Activated naive CD4-positive, alpha-beta T cell treated with anti-CD3 and anti-CD28 coated beads for 36 hours (primary cell): Measurements from ENCODE around the gene PREX1. TPM values are rescaled to one million over a fixed set of nuclear protein-coding genes. Genes with fewer than 3 reads are reported as not detected.

ENCODE experiments used
- CTCF ChIA-PET: fragments of 350-600 bp; sonication (Branson Sonifier 250); formaldehyde crosslinking; loops from one replicate; lab custom pipeline; 2021; ENCODE audit warnings: antibody characterized with exemption; lab: Charles Lee
- DNase-seq: peaks from one replicate; pipeline ENCODE4 v3.0.0-alpha.2; 2020
- H3K27ac Mint-ChIP-seq: one replicate; pipeline ENCODE4 v1.8.0; 2021; ENCODE audit warnings: mild to moderate bottlenecking, mixed read lengths
- H3K27me3 Mint-ChIP-seq: one replicate; pipeline ENCODE4 v1.8.0; 2021; ENCODE audit warnings: low read depth, mixed read lengths
- H3K36me3 Mint-ChIP-seq: one replicate; pipeline ENCODE4 v1.8.0; 2021; ENCODE audit warnings: low read depth, mixed read lengths
- H3K4me1 Mint-ChIP-seq: one replicate; pipeline ENCODE4 v1.8.0; 2021; ENCODE audit warnings: low read depth, mixed read lengths
- H3K4me3 Mint-ChIP-seq: one replicate; pipeline ENCODE4 v1.8.0; 2021; ENCODE audit warnings: mild to moderate bottlenecking, moderate library complexity, mixed read lengths
- H3K9me3 Mint-ChIP-seq: one replicate; pipeline ENCODE4 v1.8.0; 2021; ENCODE audit warnings: mixed read lengths
- intact Hi-C: fragments of 100-400 bp; cut with micrococcal nuclease; formaldehyde crosslinking; loops from one replicate; pipeline ENCODE4 v1.15.1; 2023
- total RNA-seq, 2 experiments: library from RNA; stranded (reverse); gene quantifications; one replicate each; pipeline ENCODE4 v1.2.3, GENCODE V29; 2021

Gene PREX1
- total RNA-seq, 2 experiments from 2014 or later = 43.7 to 44.2 TPM

DNA sequence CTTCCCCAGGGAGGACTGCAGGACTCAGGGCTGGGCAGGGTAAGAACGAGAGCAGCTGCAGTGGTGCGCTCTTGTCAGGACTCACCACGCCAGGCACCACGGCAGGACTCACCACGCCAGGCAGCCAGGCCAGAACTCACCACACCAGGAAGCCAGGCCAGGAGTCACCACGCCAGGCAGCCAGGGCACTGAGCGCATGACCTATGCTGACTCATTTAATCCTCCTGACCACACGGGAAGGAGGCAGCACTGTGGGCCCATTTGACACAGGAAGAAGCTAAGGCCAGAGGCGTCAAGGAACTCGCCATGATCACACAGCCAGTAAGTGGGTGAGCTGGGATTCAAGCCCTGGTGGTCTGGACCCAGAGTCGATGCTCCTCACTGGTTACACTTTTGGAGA is 189.3 kb downstream of the PREX1 start:
- intact Hi-C loops = no loop called here
- CTCF ChIA-PET = interaction anchor here (0.9 to 1.5 kb wide), 2 partner anchors 9 to 19 kb away, joined by 3 to 4 read pairs; no protein-coding TSS in a partner anchor

DNA sequence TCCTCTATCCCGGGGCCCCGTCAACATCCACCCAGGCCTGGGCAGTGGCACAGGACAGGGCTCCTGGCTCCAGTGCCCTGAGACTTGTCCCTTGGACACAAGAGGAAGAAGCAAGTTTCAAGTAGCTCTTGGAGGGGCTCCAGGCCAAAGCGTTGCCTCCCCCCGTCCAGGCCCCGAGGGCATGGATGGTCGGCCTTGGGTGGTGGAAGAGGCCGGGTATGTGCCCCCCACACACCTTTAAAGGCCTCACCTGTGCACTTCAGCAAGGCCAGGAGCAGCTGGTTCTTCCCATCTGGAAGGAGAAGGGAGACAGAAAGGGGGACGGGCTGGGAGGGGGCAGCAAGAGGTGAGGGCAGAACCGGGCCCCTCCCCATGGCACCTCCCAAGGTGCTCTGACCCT is 190.3 kb downstream of the PREX1 start:
- H3K4me1 Mint-ChIP-seq = peaks cover 4% of the 10 kb centered on the region
- H3K36me3 Mint-ChIP-seq = peaks cover 1% of the 10 kb centered on the region
- intact Hi-C loops = no loop called here
- H3K27ac Mint-ChIP-seq = no peak overlapping the region
- H3K27me3 Mint-ChIP-seq = no peaks in the 10 kb centered on the region
- DNase-seq = no peak
- H3K9me3 Mint-ChIP-seq = no peaks in the 10 kb centered on the region
- H3K4me3 Mint-ChIP-seq = no peak overlapping the region
- CTCF ChIA-PET = no interaction called here

More for the DNA sequence above, 189.3 kb downstream of the PREX1 start:
- no peak overlapping the region for H3K27ac Mint-ChIP-seq
- no peaks in the 10 kb centered on the region for H3K9me3 Mint-ChIP-seq
- H3K4me1 Mint-ChIP-seq = peaks cover 4% of the 10 kb centered on the region
- H3K4me3 Mint-ChIP-seq = no peak overlapping the region
- H3K36me3 Mint-ChIP-seq = peaks cover 1% of the 10 kb centered on the region
- no peak for DNase-seq
- no peaks in the 10 kb centered on the region for H3K27me3 Mint-ChIP-seq

DNA sequence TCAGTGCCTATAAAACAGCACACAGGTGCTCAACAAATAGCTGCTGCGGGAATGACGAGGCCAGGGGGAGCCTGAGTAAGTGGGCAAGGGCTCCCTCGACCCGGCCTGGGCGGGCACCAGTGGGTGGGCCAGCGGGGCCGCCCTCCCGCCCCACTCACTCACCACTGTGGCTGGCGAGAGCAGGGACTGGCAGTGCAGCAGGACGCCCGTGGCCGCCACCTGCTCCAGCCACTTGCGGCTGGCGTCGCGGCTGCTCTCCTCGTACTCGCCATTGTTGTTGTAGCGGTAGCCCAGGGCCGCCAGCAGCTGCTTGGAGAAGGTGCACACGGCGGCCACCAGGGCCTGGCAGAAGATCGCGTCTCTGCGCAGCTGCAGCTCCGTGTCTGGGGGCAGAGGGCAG is 191.5 kb downstream of the PREX1 start:
- Mint-ChIP-seq H3K9me3 (no peaks in the 10 kb centered on the region), H3K4me3 (no peak overlapping the region), H3K36me3 (peaks cover 1% of the 10 kb centered on the region), H3K4me1 (peaks cover 4% of the 10 kb centered on the region), H3K27ac (no peak overlapping the region), H3K27me3 (no peaks in the 10 kb centered on the region)
- no peak for DNase-seq
- intact Hi-C loops = loop anchor here (1.0 kb wide), 1 partner anchor 269 kb away; no protein-coding TSS in a partner anchor
- CTCF ChIA-PET = interaction anchor here (1.6 kb wide), 2 partner anchors 8 to 268 kb away, joined by 3 to 12 read pairs; no protein-coding TSS in a partner anchor

DNA sequence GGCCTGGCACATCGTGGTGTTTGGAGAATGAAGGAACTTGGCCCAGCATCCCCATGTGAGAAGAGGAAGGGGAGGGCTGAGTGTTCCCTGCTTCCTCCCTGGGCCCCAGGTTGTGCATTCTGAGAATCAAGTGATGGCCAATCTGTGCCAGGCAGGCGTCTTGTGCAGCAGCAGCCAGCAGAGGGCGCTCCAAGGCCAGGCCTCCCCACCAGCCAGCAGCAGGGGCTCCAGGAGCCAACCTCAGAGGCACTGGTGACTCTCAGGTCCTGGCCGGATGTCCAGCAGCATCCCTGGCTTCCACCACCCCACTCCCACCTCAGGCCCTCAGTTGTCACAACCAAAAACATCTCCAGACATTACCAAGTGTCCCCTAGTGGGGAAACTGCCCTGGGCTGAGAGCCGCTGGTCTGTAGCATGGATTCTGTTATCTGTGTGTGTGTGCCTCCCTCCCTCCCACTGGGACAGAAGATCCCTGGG is 192.0 kb downstream of the PREX1 start:
- H3K27ac Mint-ChIP-seq = peak overlapping the region; percentile 33
- intact Hi-C loops = loop anchor here (1.0 kb wide), 1 partner anchor 269 kb away; no protein-coding TSS in a partner anchor
- peaks cover 4% of the 10 kb centered on the region for H3K4me1 Mint-ChIP-seq
- CTCF ChIA-PET = interaction anchor here (0.7 to 2.3 kb wide), 13 partner anchors 8 to 302 kb away, joined by 3 to 12 read pairs (median 3); no protein-coding TSS in a partner anchor
- no peak overlapping the region for H3K4me3 Mint-ChIP-seq
- no peaks in the 10 kb centered on the region for H3K9me3 Mint-ChIP-seq
- DNase-seq = peak; percentile 78
- peaks cover 1% of the 10 kb centered on the region for H3K36me3 Mint-ChIP-seq
- H3K27me3 Mint-ChIP-seq = no peaks in the 10 kb centered on the region

DNA sequence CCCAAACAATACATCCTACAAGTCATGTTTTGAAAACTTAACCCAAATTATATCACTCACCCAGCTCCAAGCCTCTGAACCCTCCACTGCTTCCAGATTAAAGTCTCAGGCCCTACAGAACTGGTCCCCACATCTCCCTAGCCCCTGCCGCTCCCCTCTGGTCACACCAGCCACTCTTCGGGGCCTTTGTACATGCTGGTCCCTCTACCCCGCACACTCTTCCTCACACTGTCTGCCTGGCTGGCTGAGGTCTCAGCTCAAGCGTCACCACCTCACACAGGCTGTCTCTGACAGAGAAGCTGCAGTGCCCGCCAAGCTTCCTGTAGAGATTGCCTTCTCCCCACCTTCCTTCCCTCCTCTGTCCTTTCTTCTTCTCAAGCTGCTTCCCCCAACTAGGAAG is 192.4 kb downstream of the PREX1 start:
- no peak overlapping the region for H3K27ac Mint-ChIP-seq
- no peaks in the 10 kb centered on the region for H3K27me3 Mint-ChIP-seq
- H3K4me1 Mint-ChIP-seq = peaks cover 4% of the 10 kb centered on the region

DNA sequence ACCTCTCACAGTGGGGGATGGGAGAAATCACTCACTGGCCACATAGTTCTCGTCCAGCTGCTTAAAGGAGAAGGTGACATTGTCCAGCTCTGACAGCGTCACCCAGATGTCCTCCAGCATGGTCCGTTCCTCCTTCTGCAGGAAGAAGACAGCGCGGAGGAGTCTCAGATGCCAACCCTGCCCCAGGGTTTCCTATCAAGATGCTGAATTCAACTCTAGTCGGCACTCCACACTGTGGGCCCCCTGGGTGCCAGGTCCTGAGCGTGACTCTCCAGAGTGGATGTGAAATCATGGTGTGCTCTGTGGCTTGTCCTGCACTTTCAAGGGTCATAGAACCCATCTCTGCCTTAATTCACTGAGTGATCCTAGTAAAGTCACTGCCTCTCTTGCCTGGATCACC is 193.2 kb downstream of the PREX1 start:
- peaks cover 4% of the 10 kb centered on the region for H3K4me1 Mint-ChIP-seq
- intact Hi-C loops = no loop called here
- no peak overlapping the region for H3K4me3 Mint-ChIP-seq
- no peak overlapping the region for H3K27ac Mint-ChIP-seq
- DNase-seq = no peak
- CTCF ChIA-PET = interaction anchor here (0.6 to 2.3 kb wide), 3 partner anchors 14 to 194 kb away, joined by 3 to 10 read pairs (median 7); no protein-coding TSS in a partner anchor
- no peaks in the 10 kb centered on the region for H3K9me3 Mint-ChIP-seq
- no peaks in the 10 kb centered on the region for H3K27me3 Mint-ChIP-seq
- peaks cover 1% of the 10 kb centered on the region for H3K36me3 Mint-ChIP-seq

More for the DNA sequence above, 192.4 kb downstream of the PREX1 start:
- CTCF ChIA-PET = interaction anchor here (0.6 to 2.3 kb wide), 14 partner anchors 9 to 303 kb away, joined by 3 to 12 read pairs (median 3); no protein-coding TSS in a partner anchor
- H3K36me3 Mint-ChIP-seq = peaks cover 1% of the 10 kb centered on the region
- intact Hi-C loops = no loop called here
- no peak overlapping the region for H3K4me3 Mint-ChIP-seq
- DNase-seq = no peak
- no peaks in the 10 kb centered on the region for H3K9me3 Mint-ChIP-seq

DNA sequence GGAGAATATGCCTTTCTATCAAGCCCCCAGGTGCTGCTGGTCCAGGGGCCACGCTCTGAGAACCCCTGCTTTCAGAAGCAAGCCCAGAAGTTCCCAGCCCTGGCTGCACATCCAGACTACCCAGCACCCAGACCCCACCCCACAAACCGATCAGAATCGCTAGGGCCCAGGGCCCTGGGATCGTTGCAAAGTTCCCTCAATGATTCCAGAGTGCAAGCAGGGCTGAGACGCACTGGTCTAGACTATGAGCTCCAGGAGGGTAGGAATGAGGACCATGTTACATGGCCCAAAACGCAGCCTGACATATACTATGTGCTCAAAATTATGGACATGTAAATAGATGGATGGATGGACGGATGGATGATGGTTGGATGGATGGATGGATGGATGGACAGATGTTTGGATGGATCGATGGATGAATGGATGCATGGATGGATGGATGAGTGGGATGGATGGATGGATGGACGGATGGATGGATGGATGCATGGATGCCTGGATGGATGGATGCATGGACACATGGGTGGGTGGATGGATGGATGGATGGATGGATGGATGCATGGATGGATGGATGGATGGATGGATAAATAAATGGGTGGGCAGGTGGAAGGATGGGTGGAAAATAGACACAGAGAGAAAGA is 194.1 kb downstream of the PREX1 start:
- CTCF ChIA-PET = interaction anchor here (1.5 to 2.3 kb wide), 2 partner anchors 13 to 271 kb away, joined by 3 to 10 read pairs; no protein-coding TSS in a partner anchor
- intact Hi-C loops = no loop called here
- H3K27ac Mint-ChIP-seq = no peak overlapping the region

DNA sequence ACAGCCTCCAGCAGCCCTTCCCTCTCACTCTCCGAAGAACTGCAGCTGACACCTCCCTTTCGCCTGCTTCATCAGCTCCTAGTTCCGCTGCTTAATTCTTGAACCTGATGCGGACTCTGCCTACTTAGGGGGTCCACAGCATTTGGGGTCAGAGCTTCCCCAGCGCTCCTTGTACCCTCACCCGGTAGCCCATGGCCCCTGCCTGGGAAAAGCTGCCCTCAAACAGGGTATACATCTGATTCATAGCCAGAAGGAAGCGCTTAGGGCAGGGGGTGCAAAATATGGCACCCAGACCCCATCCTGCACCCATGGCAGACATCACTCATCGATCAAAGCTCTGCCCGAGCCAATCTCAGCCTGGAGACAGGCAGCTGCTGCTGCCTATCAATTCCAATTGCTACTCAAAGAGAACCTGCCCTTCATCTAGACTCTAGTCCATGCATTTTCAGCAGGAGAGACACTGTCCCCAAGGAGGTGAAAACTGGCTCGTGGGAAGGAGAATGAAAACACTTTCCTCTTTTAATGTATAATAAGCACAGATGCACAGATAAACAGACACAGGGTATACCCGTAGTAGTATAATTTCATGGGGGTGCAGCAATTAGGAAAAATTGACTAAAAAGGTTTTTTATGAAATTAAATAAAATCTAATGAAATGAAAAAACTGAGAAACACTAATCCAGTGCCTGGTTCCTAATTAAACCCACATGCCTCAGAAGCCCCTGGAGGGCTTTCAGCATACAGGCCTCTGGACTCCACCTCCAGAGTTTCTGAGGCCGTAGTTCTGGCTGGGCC is 194.8 kb downstream of the PREX1 start:
- H3K4me3 Mint-ChIP-seq = no peak overlapping the region
- intact Hi-C loops = no loop called here
- CTCF ChIA-PET = interaction anchor here (1.5 kb wide), 1 partner anchor 272 kb away, joined by 3 read pairs; no protein-coding TSS in a partner anchor
- H3K36me3 Mint-ChIP-seq = peaks cover 1% of the 10 kb centered on the region
- peaks cover 4% of the 10 kb centered on the region for H3K4me1 Mint-ChIP-seq
- H3K27ac Mint-ChIP-seq = no peak overlapping the region
- H3K27me3 Mint-ChIP-seq = no peaks in the 10 kb centered on the region
- no peaks in the 10 kb centered on the region for H3K9me3 Mint-ChIP-seq
- DNase-seq = no peak

More for the DNA sequence above, 194.1 kb downstream of the PREX1 start:
- no peaks in the 10 kb centered on the region for H3K9me3 Mint-ChIP-seq
- no peak for DNase-seq
- peaks cover 4% of the 10 kb centered on the region for H3K4me1 Mint-ChIP-seq
- no peaks in the 10 kb centered on the region for H3K27me3 Mint-ChIP-seq
- H3K4me3 Mint-ChIP-seq = no peak overlapping the region
- H3K36me3 Mint-ChIP-seq = peaks cover 1% of the 10 kb centered on the region

DNA sequence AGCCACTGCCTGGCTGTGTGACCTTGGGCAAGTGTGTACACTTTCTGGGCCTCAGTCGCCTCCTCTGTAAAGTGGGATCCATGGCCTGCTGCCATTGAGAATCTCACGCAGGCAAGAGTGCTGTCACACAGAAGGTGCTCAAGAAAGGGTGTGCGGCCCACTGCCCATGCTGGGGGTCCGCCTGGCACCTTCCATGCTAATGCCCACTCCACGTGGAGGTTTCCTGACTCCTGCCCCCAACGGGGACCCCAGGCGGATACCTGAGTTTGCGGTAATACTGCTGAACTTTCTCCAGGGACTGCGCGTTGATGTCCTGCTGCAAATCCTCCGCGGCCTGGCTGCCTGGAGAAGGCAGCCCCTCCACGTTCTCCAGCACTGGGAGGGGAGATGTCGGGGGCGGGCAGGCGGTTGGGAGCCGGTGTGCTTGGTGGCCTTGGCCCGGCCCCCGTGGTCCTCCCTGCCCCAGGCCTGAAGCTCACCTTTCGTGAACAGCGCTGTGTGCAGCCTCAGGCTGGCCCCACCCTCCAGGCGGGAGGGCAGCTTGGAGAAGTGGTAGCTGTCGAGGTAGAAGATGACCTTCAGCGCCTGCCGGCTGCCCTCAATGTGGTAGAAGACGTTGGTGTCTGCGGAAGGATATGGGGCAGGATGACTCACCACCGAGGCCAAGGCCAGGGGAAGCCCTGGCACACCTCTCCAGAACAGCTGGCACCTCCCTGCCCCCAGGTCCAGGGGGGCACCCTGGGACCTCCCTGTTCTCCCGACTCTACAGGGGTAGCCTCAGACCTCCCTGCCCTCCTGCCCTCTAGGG is 195.6 kb downstream of the PREX1 start:
- no peaks in the 10 kb centered on the region for H3K27me3 Mint-ChIP-seq
- peaks cover 1% of the 10 kb centered on the region for H3K36me3 Mint-ChIP-seq
- H3K4me3 Mint-ChIP-seq = no peak overlapping the region
- no peaks in the 10 kb centered on the region for H3K9me3 Mint-ChIP-seq
- H3K27ac Mint-ChIP-seq = no peak overlapping the region
- CTCF ChIA-PET = interaction anchor here (1.5 kb wide), 1 partner anchor 273 kb away, joined by 3 read pairs; no protein-coding TSS in a partner anchor
- intact Hi-C loops = no loop called here
- DNase-seq = no peak
- H3K4me1 Mint-ChIP-seq = peaks cover 6% of the 10 kb centered on the region

DNA sequence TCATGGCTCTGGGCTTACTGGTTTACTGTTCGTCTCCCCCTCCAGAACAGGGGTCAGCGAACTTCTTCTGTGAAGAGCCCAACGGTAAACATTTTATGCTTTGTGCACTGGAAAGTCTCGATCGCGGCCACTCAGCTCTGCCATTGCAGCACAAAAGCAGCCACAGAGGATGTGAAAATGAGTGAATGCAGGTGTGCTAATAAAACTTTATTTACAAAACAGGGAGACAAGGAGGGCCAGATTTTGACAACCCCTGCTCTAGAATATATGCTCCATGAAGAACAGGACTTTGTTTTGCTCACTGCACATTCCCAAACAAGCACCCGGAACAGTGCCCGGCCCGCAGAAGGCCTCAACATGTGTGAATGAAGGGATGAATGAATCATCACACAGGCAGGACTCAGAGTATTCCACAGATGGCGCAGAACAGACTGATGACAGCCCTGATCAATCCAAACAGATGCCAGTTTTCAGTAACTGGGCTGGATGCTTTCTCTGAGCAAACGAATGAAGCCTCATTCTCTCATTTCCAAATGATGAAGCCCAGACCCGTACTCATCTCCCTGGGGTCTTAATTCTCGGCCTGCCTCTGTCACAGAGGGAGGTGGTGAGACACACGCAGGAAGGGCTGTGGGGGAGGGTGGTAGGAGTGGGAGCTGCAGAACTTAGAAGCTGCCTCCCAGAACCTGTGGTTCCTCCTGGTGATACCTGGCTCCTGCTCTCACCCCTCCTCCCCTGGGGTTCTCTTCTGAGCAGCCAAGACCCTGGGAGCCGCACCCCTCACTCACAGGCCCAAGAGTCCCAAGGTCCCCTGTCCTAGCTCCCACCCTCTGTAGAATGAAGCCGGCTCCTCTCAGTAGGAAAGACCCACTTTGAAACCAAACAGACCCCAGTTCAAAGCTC is 196.4 kb downstream of the PREX1 start:
- no peak overlapping the region for H3K4me3 Mint-ChIP-seq
- H3K36me3 Mint-ChIP-seq = peaks cover 5% of the 10 kb centered on the region
- intact Hi-C loops = no loop called here
- no peaks in the 10 kb centered on the region for H3K9me3 Mint-ChIP-seq
- no peaks in the 10 kb centered on the region for H3K27me3 Mint-ChIP-seq
- DNase-seq = no peak
- no peak overlapping the region for H3K27ac Mint-ChIP-seq
- peaks cover 15% of the 10 kb centered on the region for H3K4me1 Mint-ChIP-seq
- CTCF ChIA-PET = no interaction called here
